Motor neuron (in vitro differentiated cells): ENCODE data around the gene ATXN1. TPM values are rescaled to one million over a fixed set of nuclear protein-coding genes. Genes with fewer than 3 reads are reported as not detected.

Source experiments
- ATAC-seq, 8 experiments: fragments of 200-7000 bp; cut with Tn5 transposase; replicated peaks in 6 of 8; 2 replicates each; pipeline ENCODE4 v1.8.0; 2021; ENCODE audit warnings: mild to moderate bottlenecking in 8 of 8, moderate library complexity in 8 of 8
- H3K27ac ChIP-seq, 2 donors: fragments of 250-450 bp; sonication (Bioruptor Pico); 2 replicates each; pipeline ENCODE4 v1.9.0; 2021; ENCODE audit warnings: antibody characterized with exemption in 2 of 2, mild to moderate bottlenecking in 2 of 2, moderate library complexity in 1 of 2
- H3K4me1 ChIP-seq, 2 donors: fragments of 250-450 bp; sonication (Bioruptor Pico); replicated peaks in 1 of 2; 2 replicates each; pipeline ENCODE4 v1.6.1; 2021; ENCODE audit warnings: antibody characterized with exemption in 2 of 2, mild to moderate bottlenecking in 2 of 2, moderate library complexity in 1 of 2
- H3K4me3 ChIP-seq, 5 donors: fragments of 250-450 bp; sonication (Bioruptor Pico); 2 replicates each; pipeline ENCODE4 v1.9.0; 2021; ENCODE audit warnings: antibody characterized with exemption in 5 of 5, mild to moderate bottlenecking in 5 of 5, moderate library complexity in 4 of 5
- WGBS, 10 experiments: fragments of 450-650 bp; shearing (Covaris generic); methylation state at CpG; one replicate each; pipeline ENCODE4 v1.0.0; 2022; 5-methylcytosine and 5-hydroxymethylcytosine counted together
- in situ Hi-C, 9 experiments: fragments of 400-800 bp; cut with MboI; loops; one replicate each; pipeline ENCODE4 v1.15.0; 2021; ENCODE audit warnings: low sequenced_read_pairs in 9 of 9, low pct_unique_long_range_greater_than_20kb in 2 of 9; ENCODE audit not compliant: unreplicated experiment in 9 of 9
- total RNA-seq, 8 experiments: library from RNA; unstranded; fragments of 300-600 nt; gene quantifications; 2 replicates each; pipeline versions ENCODE4 v1.2.3 to v1.2.4, GENCODE V29; 2022

The ATXN1 gene
- total RNA-seq, 8 experiments from 2014 or later: 8.9 to 64.9 (median 18.3) TPM

GRCh38 chr6:16338577-16339264, 422.5 kb downstream of the ATXN1 start:
- H3K4me3 ChIP-seq: no peak overlapping the region
- WGBS, 10 experiments: 0 to 80% (median 45%) methylated on average over 2 to 9 of the region's 10 CpGs; no CpG with 5 or more reads in 3 of the 10 experiments
- peaks cover 8 to 13% of the 10 kb centered on the region in 2 donors for H3K4me1 ChIP-seq
- in situ Hi-C loops: loop anchor here in 7 of 9 experiments (25.0 kb wide), 2 partner anchors 424 to 624 kb away; partner anchors contain the start of gene ATXN1 (in 7 of the 7)
- H3K27ac ChIP-seq: no peak overlapping the region
- ATAC-seq: peak; percentile 62 to 99 (median 94)

DNA sequence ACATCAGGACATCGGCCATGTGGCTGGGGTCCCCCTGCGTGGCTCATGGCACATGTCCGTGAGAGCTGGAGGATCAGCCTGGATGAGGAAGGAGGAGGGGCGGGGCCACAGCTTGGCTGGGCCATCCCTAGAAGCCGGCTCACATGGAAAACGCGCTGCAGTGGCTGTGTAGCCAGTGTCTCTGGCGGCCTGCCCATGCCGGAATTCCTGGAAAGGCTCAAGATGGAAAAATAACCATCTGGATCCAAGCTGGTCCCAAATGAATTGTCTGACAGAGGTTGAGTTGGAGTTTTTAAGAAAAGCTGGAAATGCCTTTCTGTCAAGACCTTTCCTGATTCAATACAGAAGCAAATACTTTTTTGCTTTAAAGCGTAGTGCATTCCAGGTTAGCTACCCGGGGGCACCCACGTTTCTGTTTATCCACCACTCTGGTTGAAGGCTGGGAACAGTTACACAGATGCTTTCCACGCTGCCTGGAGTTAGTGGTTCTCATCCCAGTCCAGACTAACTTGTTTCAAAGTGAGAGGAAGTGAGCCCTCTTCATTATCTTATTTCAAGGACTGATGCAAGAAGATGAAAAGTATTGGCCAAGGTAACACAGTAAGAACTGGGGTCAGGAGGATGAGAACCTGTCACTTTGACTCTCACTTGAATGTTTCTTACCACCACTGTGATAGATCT, 423.8 kb downstream of the ATXN1 start:
- in situ Hi-C loops: loop anchor here in 7 of 9 experiments (25.0 kb wide), 2 partner anchors 425 to 625 kb away; partner anchors contain the start of gene ATXN1 (in 7 of the 7)
- 0 to 98% (median 80%) methylated on average over 1 to 9 of the region's 13 CpGs; no CpG with 5 or more reads in 3 of the 10 experiments for WGBS, 10 experiments

DNA sequence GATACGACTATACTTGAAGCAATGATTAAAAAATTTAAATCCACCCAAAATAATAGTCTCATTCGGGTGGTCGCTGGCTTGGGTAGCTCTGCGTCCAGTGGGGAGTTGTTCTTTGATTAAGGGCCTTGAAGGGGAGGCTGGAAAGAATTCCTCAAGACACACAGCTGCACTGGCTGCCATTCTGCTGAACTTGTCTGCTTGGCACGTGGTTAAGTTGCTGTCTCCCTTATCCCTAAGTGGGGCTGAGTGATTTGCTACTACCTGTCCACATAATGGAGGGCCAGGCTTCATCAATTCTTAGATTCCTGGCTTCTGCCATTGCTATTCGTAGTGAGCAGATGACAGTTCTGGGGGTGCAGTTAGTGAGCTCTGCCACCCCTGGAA, 424.4 kb downstream of the ATXN1 start:
- H3K4me1 ChIP-seq: peaks cover 10 to 14% of the 10 kb centered on the region in 2 donors
- no peak for ATAC-seq
- 60 to 100% (median 78%) methylated on average over 1 to 6 of the region's 6 CpGs; no CpG with 5 or more reads in 4 of the 10 experiments for WGBS, 10 experiments
- in situ Hi-C loops: loop anchor here in 7 of 9 experiments (25.0 kb wide), 2 partner anchors 425 to 625 kb away; partner anchors contain the start of gene ATXN1 (in 7 of the 7)
- H3K4me3 ChIP-seq: no peak overlapping the region
- no peak overlapping the region for H3K27ac ChIP-seq

More for the DNA sequence above, 423.8 kb downstream of the ATXN1 start:
- peaks cover 8 to 13% of the 10 kb centered on the region in 2 donors for H3K4me1 ChIP-seq
- H3K27ac ChIP-seq: no peak overlapping the region
- peak in 3 of 8 experiments; percentile 35 to 82 (median 51) for ATAC-seq
- no peak overlapping the region for H3K4me3 ChIP-seq

DNA sequence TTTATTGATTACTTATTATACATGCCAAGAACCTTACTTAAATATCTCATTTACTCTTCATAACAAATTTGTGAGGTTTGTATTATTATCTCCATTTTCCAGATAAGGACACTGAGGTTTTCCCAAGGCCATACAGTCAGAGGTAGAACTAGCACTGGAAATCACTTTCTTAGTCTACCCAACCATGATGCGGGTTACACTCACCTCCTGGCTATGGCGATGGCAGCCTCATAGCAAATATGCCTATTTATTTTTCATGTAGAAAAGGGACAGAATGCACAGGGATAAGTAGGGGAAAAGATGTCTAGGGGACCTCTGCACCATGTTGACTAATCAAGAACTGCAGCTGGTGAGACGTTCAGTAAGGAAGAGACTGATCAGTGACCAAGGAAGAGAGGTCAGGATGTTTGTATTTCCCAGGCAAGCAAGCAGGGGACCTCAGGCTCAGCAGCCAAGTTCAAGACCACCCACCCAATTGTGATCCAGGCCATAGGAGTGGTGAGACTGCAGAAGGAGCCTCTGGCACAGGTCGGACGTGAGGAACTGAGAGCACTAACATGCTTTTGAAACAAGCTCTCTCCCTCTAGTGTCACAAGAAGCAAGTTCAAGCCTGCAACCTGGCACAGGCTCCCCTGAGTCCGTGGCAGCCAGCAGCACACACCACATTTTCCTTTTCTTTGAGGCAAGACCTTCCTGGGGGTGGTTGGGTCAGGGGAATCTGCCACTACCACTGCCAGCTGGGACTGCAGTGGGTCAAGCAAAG, 425.0 kb downstream of the ATXN1 start:
- no peak for ATAC-seq
- no peak overlapping the region for H3K4me3 ChIP-seq
- in situ Hi-C loops: loop anchor here in 7 of 9 experiments (25.0 kb wide), 2 partner anchors 426 to 626 kb away; partner anchors contain the start of gene ATXN1 (in 7 of the 7)
- peaks cover 13 to 19% of the 10 kb centered on the region in 2 donors for H3K4me1 ChIP-seq
- WGBS, 10 experiments: 80 to 100% (median 95%) methylated on average over 1 to 4 of the region's 6 CpGs; no CpG with 5 or more reads in 3 of the 10 experiments
- H3K27ac ChIP-seq: no peak overlapping the region

DNA sequence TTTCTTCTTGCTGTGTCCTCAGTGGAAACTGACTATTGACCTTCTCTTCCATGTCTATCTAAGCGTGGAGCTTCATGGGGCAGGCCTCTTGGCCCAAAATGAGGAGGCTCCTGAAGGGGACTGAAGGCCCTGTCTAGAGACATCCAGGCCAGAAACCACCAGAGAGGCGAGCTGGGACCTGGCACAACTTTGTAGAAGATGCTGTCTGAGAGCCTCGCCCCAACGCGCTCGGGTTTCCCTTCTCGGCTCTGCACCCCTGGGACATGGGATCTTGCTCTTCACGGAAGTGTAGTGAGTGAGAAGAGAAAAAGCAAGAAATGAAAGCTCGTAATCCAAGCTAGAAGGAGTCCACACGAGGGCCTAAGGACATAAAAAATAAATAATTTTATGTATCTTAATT, 426.1 kb downstream of the ATXN1 start:
- WGBS, 10 experiments: 48 to 97% (median 91%) methylated on average over 2 to 9 of the region's 10 CpGs; no CpG with 5 or more reads in 2 of the 10 experiments
- ATAC-seq: no peak
- in situ Hi-C loops: loop anchor here in 7 of 9 experiments (25.0 kb wide), 2 partner anchors 427 to 627 kb away; partner anchors contain the start of gene ATXN1 (in 7 of the 7)

DNA sequence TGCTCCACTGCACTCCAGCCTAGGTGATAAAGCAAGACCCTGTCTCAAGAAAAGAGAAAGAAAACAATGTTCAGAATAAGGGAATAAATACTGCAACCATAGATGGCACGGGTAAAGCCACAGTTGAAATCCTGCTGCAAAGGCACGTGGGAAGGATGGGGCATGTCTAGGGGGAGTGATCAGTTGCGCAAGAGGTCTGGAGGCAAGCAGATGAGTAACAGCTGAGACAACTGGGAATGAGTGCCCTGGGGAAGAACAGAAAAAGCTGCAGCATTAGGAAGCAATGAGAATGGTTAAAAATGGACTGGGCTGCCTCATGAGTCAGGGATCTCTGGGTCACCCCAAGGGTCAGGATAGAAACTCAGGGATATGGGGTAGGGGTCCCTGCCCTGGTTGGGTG, 426.6 kb downstream of the ATXN1 start:
- WGBS, 10 experiments: 0 to 86% (median 74%) methylated on average over 1 to 3 of the region's 3 CpGs
- peak in 3 of 8 experiments; percentile 4 to 13 (median 6) for ATAC-seq
- Histone ChIP-seq H3K4me1 (peaks cover 13 to 19% of the 10 kb centered on the region in 2 donors), H3K27ac (no peak overlapping the region), H3K4me3 (no peak overlapping the region)
- in situ Hi-C loops: loop anchor here in 7 of 9 experiments (25.0 kb wide), 2 partner anchors 428 to 628 kb away; partner anchors contain the start of gene ATXN1 (in 7 of the 7)

More for the DNA sequence above, 426.1 kb downstream of the ATXN1 start:
- Histone ChIP-seq H3K4me1 (peaks cover 13 to 19% of the 10 kb centered on the region in 2 donors), H3K4me3 (no peak overlapping the region), H3K27ac (no peak overlapping the region)

- Histone ChIP-seq H3K4me3 (no peak overlapping the region), H3K27ac (no peak overlapping the region), H3K4me1 (peaks cover 6 to 10% of the 10 kb centered on the region in 2 donors)
- WGBS, 10 experiments: 7 to 100% (median 100%) methylated on average over 1 to 2 of the region's 3 CpGs; no CpG with 5 or more reads in 1 of the 10 experiments
- in situ Hi-C loops: loop anchor here in 7 of 9 experiments (25.0 kb wide), 2 partner anchors 429 to 629 kb away; partner anchors contain the start of gene ATXN1 (in 7 of the 7)
- ATAC-seq: no peak
These were observed 427.7 kb downstream of the ATXN1 start for GRCh38 chr6:16333580-16333979.

- in situ Hi-C loops: loop anchor here in 7 of 9 experiments (25.0 kb wide), 2 partner anchors 430 to 630 kb away; partner anchors contain the start of gene ATXN1 (in 7 of the 7)
- H3K4me3 ChIP-seq: peak overlapping the region in 1 of 5 donors; percentile 10
- WGBS, 10 experiments: 0 to 71% (median 15%) methylated on average over 1 to 7 of the region's 7 CpGs
These were observed 429.1 kb downstream of the ATXN1 start for GRCh38 chr6:16332175-16332542.

GRCh38 chr6:16331384-16332174, 429.7 kb downstream of the ATXN1 start:
- WGBS, 10 experiments: 0 to 25% (median 7%) methylated on average over 1 to 10 of the region's 11 CpGs; no CpG with 5 or more reads in 1 of the 10 experiments
- Histone ChIP-seq H3K27ac (peak overlapping the region in 1 of 2 donors; percentile 24), H3K4me3 (peak overlapping the region in 1 of 5 donors; percentile 10), H3K4me1 (peaks cover 5 to 7% of the 10 kb centered on the region in 2 donors)
- ATAC-seq: peak; percentile 70 to 94 (median 82)
- in situ Hi-C loops: loop anchor here in 7 of 9 experiments (25.0 kb wide), 2 partner anchors 431 to 631 kb away; partner anchors contain the start of gene ATXN1 (in 7 of the 7)

More at GRCh38 chr6:16332175-16332542, 429.1 kb downstream of the ATXN1 start:
- Histone ChIP-seq H3K4me1 (peaks cover 5 to 7% of the 10 kb centered on the region in 2 donors), H3K27ac (peak overlapping the region in 1 of 2 donors; percentile 24)
- peak; percentile 40 to 85 (median 78) for ATAC-seq

DNA sequence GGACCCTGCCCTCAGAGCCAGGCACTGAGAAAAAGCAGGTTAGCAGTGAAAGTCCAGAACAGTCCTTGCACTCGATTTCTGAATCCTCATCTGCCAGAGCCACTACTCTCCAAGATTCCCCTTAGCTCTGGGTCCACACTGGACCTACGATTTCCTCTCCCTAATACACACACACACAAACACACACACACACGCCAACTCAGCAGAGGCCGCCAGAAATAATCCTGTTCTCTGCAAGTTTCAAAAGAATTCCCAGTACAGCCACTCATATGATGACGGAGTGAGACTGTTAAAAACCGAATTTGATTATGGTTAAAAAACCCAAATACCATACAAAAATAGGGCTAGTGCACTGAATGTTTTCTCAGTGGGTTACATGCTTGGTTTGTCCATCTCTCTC, 432.0 kb downstream of the ATXN1 start:
- in situ Hi-C loops: loop anchor here in 8 of 9 experiments (10.0 to 25.0 kb wide), 3 partner anchors 433 to 633 kb away; partner anchors contain the start of gene ATXN1 (in 8 of the 8)
- H3K4me3 ChIP-seq: no peak overlapping the region
- ATAC-seq: no peak
- WGBS, 10 experiments: 10 to 100% (median 88%) methylated on average over 1 to 5 of the region's 6 CpGs; no CpG with 5 or more reads in 3 of the 10 experiments
- H3K4me1 ChIP-seq: peaks cover 10 to 14% of the 10 kb centered on the region in 2 donors
- H3K27ac ChIP-seq: no peak overlapping the region

GRCh38 chr6:16327777-16328325, 433.4 kb downstream of the ATXN1 start:
- WGBS, 10 experiments: 90 to 100% (median 95%) methylated on average over 2 to 6 of the region's 34 CpGs; no CpG with 5 or more reads in 6 of the 10 experiments
- H3K4me3 ChIP-seq: no peak overlapping the region
- peaks cover 17 to 26% of the 10 kb centered on the region in 2 donors for H3K4me1 ChIP-seq
- H3K27ac ChIP-seq: no peak overlapping the region
- in situ Hi-C loops: loop anchor here in 8 of 9 experiments (10.0 to 25.0 kb wide), 3 partner anchors 434 to 634 kb away; partner anchors contain the start of gene ATXN1 (in 8 of the 8)
- ATAC-seq: no peak
